ENCODE measurements around the gene CFAP58. TPM values are rescaled to one million over a fixed set of nuclear protein-coding genes. Genes with fewer than 3 reads are reported as not detected.

The CFAP58 gene
- polyA plus RNA-seq, 4 donors, result 0.07 to 0.27 (median 0.12) TPM; not detected in 1

DNA sequence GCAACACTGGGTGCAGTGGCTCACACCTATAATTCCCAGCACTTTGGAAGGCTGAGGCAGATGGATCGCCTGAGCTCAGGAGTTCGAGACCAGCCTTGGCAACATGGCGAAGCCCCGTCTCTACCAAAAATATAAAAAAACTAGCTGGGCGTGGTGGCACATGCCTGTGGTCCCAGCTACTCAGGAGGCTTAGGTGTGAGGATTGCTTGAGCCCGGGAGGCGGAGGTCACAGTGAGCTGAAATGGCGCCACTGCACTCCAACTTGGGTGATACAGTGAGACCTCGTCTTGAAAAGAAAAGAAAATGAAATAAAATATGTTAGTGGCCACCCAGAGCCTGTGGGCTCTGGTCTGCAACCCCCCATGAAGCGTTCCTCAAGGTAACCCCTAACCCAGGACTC, 28.7 kb upstream of the CFAP58 start:
- H3K9me3 ChIP-seq (ENCODE audit: control insufficient read depth in 2 of 2, insufficient read depth in 1 of 2, low read depth in 1 of 2, low read length in 1 of 2), result no peaks in the 10 kb centered on the region
- peaks cover 0 to 28% (median 18%) of the 10 kb centered on the region in 3 donors for H3K4me1 ChIP-seq (ENCODE audit: control insufficient read depth in 3 of 3, insufficient read depth in 2 of 3, low read depth in 1 of 3, low read length in 2 of 3)
- no peak overlapping the region for H3K4me3 ChIP-seq (ENCODE audit: low read depth in 1 of 3, low read length in 3 of 3)
- H3K36me3 ChIP-seq (ENCODE audit: control insufficient read depth in 3 of 3, insufficient read depth in 2 of 3, low read depth in 1 of 3, low read length in 3 of 3), result peaks cover 0 to 19% (median 0%) of the 10 kb centered on the region in 3 donors
- no peaks in the 10 kb centered on the region for H3K27me3 ChIP-seq (ENCODE audit: control insufficient read depth in 3 of 3, insufficient read depth in 3 of 3, low read length in 3 of 3)
- DNase-seq (no peak), FAIRE-seq (no peak)
- H3K27ac ChIP-seq (ENCODE audit: low read depth in 1 of 3, low read length in 2 of 3), result peak overlapping the region in 1 of 3 donors; percentile 23
- WGBS, 3 donors, result 92 to 96% (median 95%) methylated on average over 10 of the region's 10 CpGs

DNA sequence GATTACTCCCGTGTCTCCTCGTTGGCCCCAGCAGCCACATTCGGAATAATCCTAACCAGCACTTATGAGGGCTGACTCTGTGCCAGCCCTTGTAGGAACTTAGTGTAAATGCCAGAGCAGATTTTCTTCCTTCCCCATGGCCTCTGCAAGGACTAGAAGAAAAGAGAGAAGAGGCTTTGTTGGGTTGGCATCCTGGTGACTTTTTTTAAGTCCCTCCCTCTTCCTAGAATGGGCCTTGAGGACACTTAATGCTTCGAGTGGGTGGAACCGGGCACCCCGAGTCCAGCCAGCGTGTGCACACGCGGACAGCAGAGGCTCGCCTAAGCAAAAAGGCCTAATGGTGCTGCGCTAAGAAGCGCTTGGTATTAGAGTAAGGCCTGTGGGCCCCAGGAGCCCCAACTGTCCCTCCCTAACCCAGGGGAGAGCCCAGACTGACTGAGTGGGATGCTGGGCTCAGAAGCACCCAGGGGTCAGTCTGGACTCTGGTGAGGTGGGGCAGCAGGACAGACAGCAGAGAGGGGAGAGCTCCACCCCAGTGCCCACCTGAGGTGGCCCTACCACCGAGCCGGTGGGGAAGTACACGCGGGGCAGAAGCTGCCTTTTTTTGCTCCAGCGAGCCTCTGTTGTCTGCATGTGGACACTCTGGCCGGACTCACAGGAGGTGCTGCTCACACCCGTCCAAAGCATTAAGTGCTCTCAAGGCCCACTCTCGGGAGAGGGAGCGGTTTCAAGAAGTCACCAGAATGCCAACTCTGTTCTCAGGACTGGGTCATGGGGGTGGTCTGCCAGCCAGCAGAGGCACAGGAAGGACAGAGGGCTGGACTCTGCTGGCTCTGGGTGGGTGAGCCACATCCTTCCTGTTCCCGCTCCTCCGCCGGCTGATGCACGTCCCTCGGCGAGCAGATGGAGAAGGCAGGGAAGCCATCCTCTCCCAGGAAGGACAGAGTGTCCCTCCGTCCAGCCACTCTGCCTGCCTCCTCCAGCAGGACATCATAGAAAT, 27.9 kb upstream of the CFAP58 start:
- Histone ChIP-seq H3K36me3 (ENCODE audit: control insufficient read depth in 3 of 3, insufficient read depth in 2 of 3, low read depth in 1 of 3, low read length in 3 of 3) (peaks cover 0 to 19% (median 0%) of the 10 kb centered on the region in 3 donors), H3K27ac (ENCODE audit: low read depth in 1 of 3, low read length in 2 of 3) (peak overlapping the region in 1 of 3 donors; percentile 42), H3K4me3 (ENCODE audit: low read depth in 1 of 3, low read length in 3 of 3) (no peak overlapping the region), H3K4me1 (ENCODE audit: control insufficient read depth in 3 of 3, insufficient read depth in 2 of 3, low read depth in 1 of 3, low read length in 2 of 3) (peaks cover 0 to 36% (median 26%) of the 10 kb centered on the region in 3 donors), H3K27me3 (ENCODE audit: control insufficient read depth in 3 of 3, insufficient read depth in 3 of 3, low read length in 3 of 3) (no peaks in the 10 kb centered on the region), H3K9me3 (ENCODE audit: control insufficient read depth in 2 of 2, insufficient read depth in 1 of 2, low read depth in 1 of 2, low read length in 1 of 2) (no peaks in the 10 kb centered on the region)
- no peak for DNase-seq
- FAIRE-seq, result no peak
- 64 to 86% (median 72%) methylated on average over 28 of the region's 28 CpGs for WGBS, 3 donors

DNA sequence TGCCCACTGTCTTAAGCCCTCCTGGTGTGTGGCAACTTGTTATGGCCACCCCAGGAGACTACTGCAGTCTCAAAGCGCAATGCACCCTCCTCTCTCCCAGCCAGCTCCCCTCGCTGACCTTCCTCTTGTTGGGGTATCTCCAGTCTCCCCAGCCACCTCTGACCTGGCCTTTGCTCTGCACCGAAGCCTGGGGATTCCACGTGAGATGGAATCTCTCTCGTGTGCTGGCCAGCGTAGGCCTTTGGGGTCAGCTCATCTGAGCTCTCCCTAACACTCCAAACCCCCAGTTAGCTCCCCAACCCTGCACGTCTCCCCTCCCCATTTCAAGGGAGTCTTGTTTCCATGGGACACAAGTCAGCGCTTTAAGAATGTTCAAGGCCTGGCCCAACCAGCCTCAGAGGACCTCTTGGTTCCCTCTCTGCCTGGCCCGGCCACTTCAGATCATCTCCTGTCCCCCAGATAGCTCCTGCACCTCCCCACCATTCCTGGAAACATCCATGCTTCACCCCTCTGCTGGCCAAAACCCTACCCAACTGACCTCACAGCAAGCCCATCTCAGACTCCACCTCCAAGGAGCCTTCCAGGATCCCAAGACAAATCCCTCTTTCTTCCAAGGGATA, 26.5 kb upstream of the CFAP58 start:
- peaks cover 2 to 50% (median 30%) of the 10 kb centered on the region in 3 donors for H3K4me1 ChIP-seq (ENCODE audit: control insufficient read depth in 3 of 3, insufficient read depth in 2 of 3, low read depth in 1 of 3, low read length in 2 of 3)
- FAIRE-seq (no peak), DNase-seq (no peak)
- no peak overlapping the region for H3K4me3 ChIP-seq (ENCODE audit: low read depth in 1 of 3, low read length in 3 of 3)
- 93 to 95% (median 93%) methylated on average over 9 of the region's 9 CpGs for WGBS, 3 donors
- H3K27me3 ChIP-seq (ENCODE audit: control insufficient read depth in 3 of 3, insufficient read depth in 3 of 3, low read length in 3 of 3), result no peaks in the 10 kb centered on the region
- H3K27ac ChIP-seq (ENCODE audit: low read depth in 1 of 3, low read length in 2 of 3), result peak overlapping the region in 1 of 3 donors; percentile 79
- peaks cover 0 to 19% (median 0%) of the 10 kb centered on the region in 3 donors for H3K36me3 ChIP-seq (ENCODE audit: control insufficient read depth in 3 of 3, insufficient read depth in 2 of 3, low read depth in 1 of 3, low read length in 3 of 3)
- no peaks in the 10 kb centered on the region for H3K9me3 ChIP-seq (ENCODE audit: control insufficient read depth in 2 of 2, insufficient read depth in 1 of 2, low read depth in 1 of 2, low read length in 1 of 2)

DNA sequence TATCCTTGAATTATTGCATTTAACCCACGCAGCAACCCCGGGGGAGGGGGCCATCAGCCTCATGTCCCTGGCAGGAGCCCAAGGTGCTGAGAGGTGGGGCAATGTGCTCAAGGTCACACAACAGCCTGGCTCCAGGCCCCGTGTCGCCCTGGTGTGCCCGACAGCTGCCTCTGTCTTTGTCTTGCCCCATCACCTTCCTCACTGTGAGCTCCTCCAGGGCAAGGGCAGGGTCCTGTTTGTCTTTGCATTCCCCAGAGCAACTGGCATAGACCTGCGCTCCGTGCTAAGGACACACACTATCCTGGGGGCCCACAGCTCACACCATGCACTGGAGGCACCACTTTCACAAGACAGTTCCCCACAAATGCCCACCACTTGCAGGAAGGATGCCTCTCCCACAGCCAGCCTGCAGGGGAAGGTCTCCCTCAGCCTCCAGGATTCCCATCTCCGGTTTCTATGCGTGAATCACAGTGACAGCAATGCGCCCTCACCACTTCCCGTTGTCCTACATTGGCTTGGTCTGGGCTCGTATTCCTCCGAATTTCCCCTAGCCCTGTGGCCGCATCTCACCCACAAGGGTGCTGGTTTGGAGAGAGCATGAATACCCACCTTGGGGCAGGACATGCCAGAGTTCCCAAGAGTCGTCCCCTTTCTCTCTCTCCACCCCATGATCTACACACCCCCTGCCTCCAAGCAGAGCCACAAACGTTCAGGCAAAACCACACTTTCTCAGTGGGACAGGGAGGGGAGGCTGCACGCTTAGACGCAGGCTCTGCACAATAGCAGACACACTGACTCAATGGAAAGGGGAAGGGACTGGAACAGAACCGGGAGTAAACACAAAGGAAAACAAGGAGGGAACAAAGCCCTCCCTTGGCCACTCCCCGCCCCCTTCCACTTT, 25.6 kb upstream of the CFAP58 start:
- Histone ChIP-seq H3K27ac (ENCODE audit: low read depth in 1 of 3, low read length in 2 of 3) (peak overlapping the region in 2 of 3 donors; percentile 76 to 79), H3K36me3 (ENCODE audit: control insufficient read depth in 3 of 3, insufficient read depth in 2 of 3, low read depth in 1 of 3, low read length in 3 of 3) (peaks cover 0 to 19% (median 0%) of the 10 kb centered on the region in 3 donors), H3K9me3 (ENCODE audit: control insufficient read depth in 2 of 2, insufficient read depth in 1 of 2, low read depth in 1 of 2, low read length in 1 of 2) (no peaks in the 10 kb centered on the region), H3K4me3 (ENCODE audit: low read depth in 1 of 3, low read length in 3 of 3) (peak overlapping the region in 1 of 3 donors; percentile 0), H3K27me3 (ENCODE audit: control insufficient read depth in 3 of 3, insufficient read depth in 3 of 3, low read length in 3 of 3) (no peaks in the 10 kb centered on the region), H3K4me1 (ENCODE audit: control insufficient read depth in 3 of 3, insufficient read depth in 2 of 3, low read depth in 1 of 3, low read length in 2 of 3) (peaks cover 2 to 53% (median 23%) of the 10 kb centered on the region in 3 donors)
- FAIRE-seq (no peak), DNase-seq (peak in 1 of 2 donors; percentile 24)
- 52 to 66% (median 53%) methylated on average over 20 of the region's 20 CpGs for WGBS, 3 donors

DNA sequence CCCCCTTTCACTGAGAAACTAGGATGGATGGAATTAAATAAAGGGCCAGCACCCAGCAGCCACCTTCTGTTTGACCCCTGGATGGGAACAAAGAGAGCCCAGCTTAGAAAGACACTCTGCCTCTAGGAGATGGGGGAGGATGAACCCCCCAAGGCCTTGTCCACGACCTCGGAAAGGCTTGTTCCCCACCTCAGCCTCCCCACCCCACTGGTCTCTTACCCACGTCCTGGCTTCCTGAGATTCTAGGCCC, 25.1 kb upstream of the CFAP58 start:
- FAIRE-seq (no peak), DNase-seq (no peak)
- Histone ChIP-seq H3K27me3 (ENCODE audit: control insufficient read depth in 3 of 3, insufficient read depth in 3 of 3, low read length in 3 of 3) (no peaks in the 10 kb centered on the region), H3K27ac (ENCODE audit: low read depth in 1 of 3, low read length in 2 of 3) (peak overlapping the region in 2 of 3 donors; percentile 76 to 79), H3K36me3 (ENCODE audit: control insufficient read depth in 3 of 3, insufficient read depth in 2 of 3, low read depth in 1 of 3, low read length in 3 of 3) (peaks cover 0 to 19% (median 0%) of the 10 kb centered on the region in 3 donors), H3K9me3 (ENCODE audit: control insufficient read depth in 2 of 2, insufficient read depth in 1 of 2, low read depth in 1 of 2, low read length in 1 of 2) (no peaks in the 10 kb centered on the region), H3K4me3 (ENCODE audit: low read depth in 1 of 3, low read length in 3 of 3) (peak overlapping the region in 1 of 3 donors; percentile 16), H3K4me1 (ENCODE audit: control insufficient read depth in 3 of 3, insufficient read depth in 2 of 3, low read depth in 1 of 3, low read length in 2 of 3) (peaks cover 2 to 53% (median 23%) of the 10 kb centered on the region in 3 donors)
- WGBS, 3 donors, result 48 to 79% (median 52%) methylated on average over 3 of the region's 3 CpGs

DNA sequence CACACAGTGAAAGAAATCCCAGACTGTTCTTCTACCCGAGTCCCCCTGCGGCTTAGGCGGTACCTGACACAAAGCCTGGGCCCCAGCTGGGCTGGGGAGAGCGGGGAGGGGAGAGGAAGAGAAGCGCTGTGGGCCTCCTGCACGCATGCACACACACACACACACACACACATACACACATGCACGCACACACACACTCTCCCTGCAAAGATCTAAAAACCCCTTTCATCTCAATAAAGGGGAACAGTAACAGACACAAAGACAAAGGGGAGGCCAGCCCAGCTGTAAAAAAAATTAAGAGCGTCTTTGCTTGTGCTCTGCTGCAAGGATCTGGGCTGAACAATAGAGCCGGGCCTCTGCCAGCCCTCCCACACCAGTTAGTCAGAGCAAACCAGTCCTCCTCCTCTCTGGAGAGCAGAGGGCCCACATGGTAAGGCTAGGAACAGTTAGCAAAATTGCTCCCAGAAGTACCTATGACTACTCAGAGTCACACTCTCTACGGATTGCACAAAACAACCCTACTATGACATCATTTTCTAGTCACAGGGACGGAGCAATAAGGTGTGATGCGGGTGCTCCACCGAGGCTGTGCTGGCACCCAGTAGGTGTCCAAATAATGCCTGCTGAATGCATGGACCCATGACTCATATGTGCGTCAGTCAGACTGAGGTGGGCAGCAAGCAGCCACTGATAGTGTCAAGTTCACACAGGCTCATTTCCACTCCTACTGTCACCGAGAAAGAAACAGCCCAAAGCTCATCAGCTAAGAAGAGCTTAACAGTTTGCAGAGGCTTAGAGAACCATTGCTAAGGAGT, 24.5 kb upstream of the CFAP58 start:
- no peaks in the 10 kb centered on the region for H3K9me3 ChIP-seq (ENCODE audit: control insufficient read depth in 2 of 2, insufficient read depth in 1 of 2, low read depth in 1 of 2, low read length in 1 of 2)
- H3K27me3 ChIP-seq (ENCODE audit: control insufficient read depth in 3 of 3, insufficient read depth in 3 of 3, low read length in 3 of 3), result no peaks in the 10 kb centered on the region
- peak overlapping the region in 2 of 3 donors; percentile 76 to 79 for H3K27ac ChIP-seq (ENCODE audit: low read depth in 1 of 3, low read length in 2 of 3)
- peaks cover 2 to 53% (median 23%) of the 10 kb centered on the region in 3 donors for H3K4me1 ChIP-seq (ENCODE audit: control insufficient read depth in 3 of 3, insufficient read depth in 2 of 3, low read depth in 1 of 3, low read length in 2 of 3)
- FAIRE-seq (no peak), DNase-seq (peak in 1 of 2 donors; percentile 44)
- 46 to 73% (median 57%) methylated on average over 15 of the region's 15 CpGs for WGBS, 3 donors
- H3K4me3 ChIP-seq (ENCODE audit: low read depth in 1 of 3, low read length in 3 of 3), result peak overlapping the region in 1 of 3 donors; percentile 16
- H3K36me3 ChIP-seq (ENCODE audit: control insufficient read depth in 3 of 3, insufficient read depth in 2 of 3, low read depth in 1 of 3, low read length in 3 of 3), result peaks cover 0 to 16% (median 0%) of the 10 kb centered on the region in 3 donors

DNA sequence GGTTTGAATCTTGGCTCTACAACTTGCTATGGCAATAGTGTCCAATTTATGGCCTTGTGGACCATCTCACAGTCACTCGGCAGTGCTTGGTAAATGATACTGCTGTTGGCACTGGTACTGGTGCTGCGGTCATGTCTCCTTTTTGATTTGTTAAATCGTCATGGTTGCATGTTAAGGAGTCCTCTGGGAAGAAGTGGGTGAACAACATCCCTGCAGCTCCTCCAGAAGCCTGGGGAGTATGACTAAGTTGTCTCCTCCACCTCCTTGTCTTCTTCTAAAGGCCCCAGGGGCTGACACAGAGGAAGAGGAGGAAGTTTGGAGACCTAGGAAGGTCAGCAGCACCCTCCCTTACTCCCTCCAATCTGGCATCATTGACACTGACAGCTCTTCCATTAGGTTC, 23.9 kb upstream of the CFAP58 start:
- Histone ChIP-seq H3K27ac (ENCODE audit: low read depth in 1 of 3, low read length in 2 of 3) (peak overlapping the region in 2 of 3 donors; percentile 76 to 79), H3K9me3 (ENCODE audit: control insufficient read depth in 2 of 2, insufficient read depth in 1 of 2, low read depth in 1 of 2, low read length in 1 of 2) (no peaks in the 10 kb centered on the region), H3K4me3 (ENCODE audit: low read depth in 1 of 3, low read length in 3 of 3) (no peak overlapping the region), H3K36me3 (ENCODE audit: control insufficient read depth in 3 of 3, insufficient read depth in 2 of 3, low read depth in 1 of 3, low read length in 3 of 3) (peaks cover 0 to 15% (median 0%) of the 10 kb centered on the region in 3 donors), H3K4me1 (ENCODE audit: control insufficient read depth in 3 of 3, insufficient read depth in 2 of 3, low read depth in 1 of 3, low read length in 2 of 3) (peaks cover 2 to 53% (median 23%) of the 10 kb centered on the region in 3 donors), H3K27me3 (ENCODE audit: control insufficient read depth in 3 of 3, insufficient read depth in 3 of 3, low read length in 3 of 3) (no peaks in the 10 kb centered on the region)
- 65 to 79% (median 74%) methylated on average over 3 of the region's 3 CpGs for WGBS, 3 donors
- FAIRE-seq (no peak), DNase-seq (no peak)
